Brain microvascular endothelial cell (primary cell): ENCODE data around the gene PLAAT3.
"Not testable (repeated sequence)": the region's sequence is repeated elsewhere in the genome, so short reads cannot be mapped to it uniquely, and the experiment has no call there.

Experiments used
- DNase-seq: peaks from one replicate; pipeline ENCODE4 v3.0.0-alpha.2; 2020
- H3K27ac ChIP-seq: fragments of 250-450 bp; sonication (Bioruptor Pico); 2 replicates; pipeline ENCODE4 v1.5.1; 2020; ENCODE audit warnings: mild to moderate bottlenecking, moderate library complexity
- H3K27me3 ChIP-seq: fragments of 250-450 bp; sonication (Bioruptor Pico); replicated peaks from 2 replicates; pipeline ENCODE4 v1.5.1; 2020; ENCODE audit warnings: mild to moderate bottlenecking
- H3K36me3 ChIP-seq: fragments of 250-450 bp; sonication (Bioruptor Pico); replicated peaks from 2 replicates; pipeline ENCODE4 v1.5.1; 2020; ENCODE audit warnings: mild to moderate bottlenecking
- H3K4me3 ChIP-seq: 2 replicates; pipeline ENCODE4 v1.5.1; 2011; ENCODE audit warnings: low read depth, mild to moderate bottlenecking, control low read depth, low read length, moderate library complexity
- CTCF ChIP-seq: IDR thresholded peaks from 2 replicates; pipeline ENCODE4 v1.5.1; 2011; ENCODE audit warnings: low read depth, mild to moderate bottlenecking, moderate library complexity, low read length, control low read depth, inconsistent platforms; ENCODE audit errors: missing control alignments
- in situ Hi-C: cut with HindIII; loops from 2 replicates; pipeline ENCODE4 v1.10.0; 2017; ENCODE audit warnings: low sequenced_read_pairs, low pct_ligation_motif_present

PLAAT3 gene

GRCh38 chr11:63639199-63639832, 25.1 kb upstream of the PLAAT3 start:
- TF ChIP-seq CTCF: peak; percentile 18
- Histone ChIP-seq H3K27ac (no peak overlapping the region), H3K27me3 (no peaks in the 10 kb centered on the region), H3K36me3 (peaks cover 49% of the 10 kb centered on the region), H3K4me3 (no peak overlapping the region)
- in situ Hi-C loops: no loop called here
- DNase-seq: no peak

- in situ Hi-C loops, H3K4me3 ChIP-seq, H3K27me3 ChIP-seq, DNase-seq, H3K27ac ChIP-seq: not testable (repeated sequence)
- peaks cover 47% of the 10 kb centered on the region for H3K36me3 ChIP-seq
These were observed 24.2 kb upstream of the PLAAT3 start for GRCh38 chr11:63638436-63638835.

GRCh38 chr11:63635762-63636465, 21.7 kb upstream of the PLAAT3 start:
- Histone ChIP-seq H3K36me3 (peaks cover 52% of the 10 kb centered on the region), H3K4me3 (no peak overlapping the region), H3K27me3 (no peaks in the 10 kb centered on the region), H3K27ac (no peak overlapping the region)
- TF ChIP-seq CTCF: peak; percentile 89
- in situ Hi-C loops: no loop called here
- DNase-seq: peak; percentile 57

GRCh38 chr11:63629426-63629825, 15.2 kb upstream of the PLAAT3 start:
- Histone ChIP-seq H3K4me3 (no peak overlapping the region), H3K27ac (no peak overlapping the region), H3K36me3 (peaks cover 43% of the 10 kb centered on the region), H3K27me3 (no peaks in the 10 kb centered on the region)
- in situ Hi-C loops: no loop called here
- no peak for DNase-seq
- no peak for TF ChIP-seq CTCF

GRCh38 chr11:63623513-63624140, 9.4 kb upstream of the PLAAT3 start:
- Histone ChIP-seq H3K27ac (no peak overlapping the region), H3K36me3 (peaks cover 4% of the 10 kb centered on the region), H3K4me3 (no peak overlapping the region), H3K27me3 (no peaks in the 10 kb centered on the region)
- TF ChIP-seq CTCF: no peak
- DNase-seq: no peak
- in situ Hi-C loops: no loop called here

GRCh38 chr11:63622323-63622722, 8.1 kb upstream of the PLAAT3 start:
- Histone ChIP-seq H3K36me3 (peaks cover 3% of the 10 kb centered on the region), H3K27ac (no peak overlapping the region), H3K4me3 (no peak overlapping the region), H3K27me3 (no peaks in the 10 kb centered on the region)
- in situ Hi-C loops: no loop called here
- no peak for TF ChIP-seq CTCF
- no peak for DNase-seq
